Neural cell (in vitro differentiated cells): Measurements from ENCODE around the gene ORM1. TPM values are rescaled to one million over a fixed set of nuclear protein-coding genes. Genes with fewer than 3 reads are reported as not detected.

Experiments used
- H2AFZ ChIP-seq: fragments of 200-600, 300-800 bp; sonication (generic), shearing (Covaris generic); 2 replicates; pipeline ENCODE4 v1.6.0; 2014; ENCODE audit warnings: low read depth, mild to moderate bottlenecking, antibody characterized with exemption, low read length, moderate library complexity
- H3F3A ChIP-seq: fragments of 200-600 bp; shearing (Covaris generic); 2 replicates; pipeline ENCODE4 v1.6.1; 2016; ENCODE audit warnings: mild to moderate bottlenecking, moderate library complexity, mixed read lengths, antibody characterized with exemption, low read length; ENCODE audit not compliant: insufficient read depth, poor library complexity, severe bottlenecking
- H3K27ac ChIP-seq: fragments of 200-600, 300-800 bp; sonication (generic), shearing (Covaris generic); 2 replicates; pipeline ENCODE4 v1.5.1; 2014; ENCODE audit warnings: mild to moderate bottlenecking, low read length, moderate library complexity
- H3K27me3 ChIP-seq: fragments of 300-800, 200-600 bp; sonication (generic), shearing (Covaris generic); 2 replicates; pipeline ENCODE4 v1.6.0; 2014; ENCODE audit warnings: mild to moderate bottlenecking, low read depth, low read length, moderate library complexity; ENCODE audit not compliant: insufficient read depth
- H3K36me3 ChIP-seq: fragments of 300-800, 200-600 bp; sonication (generic), shearing (Covaris generic); 2 replicates; pipeline ENCODE4 v1.5.1; 2014; ENCODE audit warnings: mild to moderate bottlenecking, antibody characterized with exemption, low read length, moderate library complexity; ENCODE audit not compliant: insufficient read depth
- H3K4me2 ChIP-seq: fragments of 300-800, 200-600 bp; sonication (generic), shearing (Covaris generic); 2 replicates; pipeline ENCODE4 v1.6.0; 2014; ENCODE audit warnings: mild to moderate bottlenecking, low read length
- H3K4me3 ChIP-seq: fragments of 300-800, 200-600 bp; sonication (generic), shearing (Covaris generic); 2 replicates; pipeline ENCODE4 v1.5.1; 2014; ENCODE audit warnings: mild to moderate bottlenecking, low read length, moderate library complexity
- H3K79me2 ChIP-seq: fragments of 200-600 bp; shearing (Covaris generic); replicated peaks from 2 replicates; pipeline ENCODE4 v1.6.0; 2014; ENCODE audit warnings: mild to moderate bottlenecking, low read length, moderate library complexity; ENCODE audit not compliant: insufficient read depth
- H3K9ac ChIP-seq: fragments of 300-800, 200-600 bp; sonication (generic), shearing (Covaris generic); 2 replicates; pipeline ENCODE4 v1.6.1; 2016; ENCODE audit warnings: mild to moderate bottlenecking, low read length, mixed read lengths
- H3K9me2 ChIP-seq: fragments of 200-600 bp; shearing (Covaris generic); 2 replicates; pipeline ENCODE4 v1.6.1; 2016; ENCODE audit warnings: mild to moderate bottlenecking, low read length, mixed read lengths; ENCODE audit not compliant: insufficient read depth
- H3K9me3 ChIP-seq: fragments of 200-600, 300-800 bp; sonication (generic), shearing (Covaris generic); 2 replicates; pipeline ENCODE4 v1.6.1; 2016; ENCODE audit warnings: mild to moderate bottlenecking, mixed run types, low read length, moderate library complexity, mixed read lengths
- H4K20me1 ChIP-seq: fragments of 200-600 bp; shearing (Covaris generic); 2 replicates; pipeline ENCODE4 v1.6.1; 2016; ENCODE audit warnings: mild to moderate bottlenecking, mixed run types; ENCODE audit not compliant: insufficient read depth
- EP300 ChIP-seq: fragments of 450-650 bp; conservative IDR thresholded peaks from 2 replicates; pipeline ENCODE4 v1.6.1; 2014; ENCODE audit warnings: antibody characterized with exemption, mild to moderate bottlenecking, moderate library complexity; ENCODE audit not compliant: poor library complexity, severe bottlenecking
- EZH2 ChIP-seq: fragments of 200-600, 300-800 bp; shearing (Covaris generic), sonication (generic); IDR thresholded peaks from 2 replicates; pipeline ENCODE4 v1.6.1; 2014; ENCODE audit warnings: antibody characterized with exemption, low read length, borderline replicate concordance, mild to moderate bottlenecking; ENCODE audit not compliant: insufficient read depth, poor library complexity, severe bottlenecking
- MXI1 ChIP-seq: fragments of 450-650 bp; conservative IDR thresholded peaks from 2 replicates; pipeline ENCODE4 v1.6.1; 2014; ENCODE audit warnings: antibody characterized with exemption, mild to moderate bottlenecking; ENCODE audit not compliant: poor library complexity, severe bottlenecking
- POLR2AphosphoS5 ChIP-seq: IDR thresholded peaks from 2 replicates; pipeline ENCODE4 v1.6.1; 2012
- RAD21 ChIP-seq: fragments of 450-650 bp; conservative IDR thresholded peaks from 2 replicates; pipeline ENCODE4 v1.6.1; 2014; ENCODE audit warnings: antibody characterized with exemption, mild to moderate bottlenecking, moderate library complexity
- SMC3 ChIP-seq: fragments of 450-650 bp; conservative IDR thresholded peaks from 2 replicates; pipeline ENCODE4 v1.6.1; 2014; ENCODE audit warnings: antibody characterized with exemption, mild to moderate bottlenecking, moderate library complexity; ENCODE audit not compliant: poor library complexity
- TAF1 ChIP-seq: IDR thresholded peaks from 2 replicates; pipeline ENCODE4 v1.6.1; 2012; ENCODE audit warnings: low read depth
- polyA plus RNA-seq: library from polyadenylated mRNA; depleted of rRNA; stranded (reverse); fragments of >200 nt; gene quantifications from 2 replicates; pipeline ENCODE4 v1.2.3, GENCODE V29; 2014
- TF ChIP-seq, protein P1 (sequence below): fragments of 450-650 bp; IDR thresholded peaks from 2 replicates; pipeline ENCODE4 v1.5.1; 2014; ENCODE audit warnings: antibody characterized with exemption, mild to moderate bottlenecking, moderate library complexity; ENCODE audit not compliant: poor library complexity, severe bottlenecking
- TF ChIP-seq, protein P2 (sequence below): IDR thresholded peaks from 2 replicates; pipeline ENCODE4 v1.6.1; 2012; ENCODE audit warnings: borderline replicate concordance

ORM1 gene
- polyA plus RNA-seq, 1 donor from 2014 or later: not detected

DNA sequence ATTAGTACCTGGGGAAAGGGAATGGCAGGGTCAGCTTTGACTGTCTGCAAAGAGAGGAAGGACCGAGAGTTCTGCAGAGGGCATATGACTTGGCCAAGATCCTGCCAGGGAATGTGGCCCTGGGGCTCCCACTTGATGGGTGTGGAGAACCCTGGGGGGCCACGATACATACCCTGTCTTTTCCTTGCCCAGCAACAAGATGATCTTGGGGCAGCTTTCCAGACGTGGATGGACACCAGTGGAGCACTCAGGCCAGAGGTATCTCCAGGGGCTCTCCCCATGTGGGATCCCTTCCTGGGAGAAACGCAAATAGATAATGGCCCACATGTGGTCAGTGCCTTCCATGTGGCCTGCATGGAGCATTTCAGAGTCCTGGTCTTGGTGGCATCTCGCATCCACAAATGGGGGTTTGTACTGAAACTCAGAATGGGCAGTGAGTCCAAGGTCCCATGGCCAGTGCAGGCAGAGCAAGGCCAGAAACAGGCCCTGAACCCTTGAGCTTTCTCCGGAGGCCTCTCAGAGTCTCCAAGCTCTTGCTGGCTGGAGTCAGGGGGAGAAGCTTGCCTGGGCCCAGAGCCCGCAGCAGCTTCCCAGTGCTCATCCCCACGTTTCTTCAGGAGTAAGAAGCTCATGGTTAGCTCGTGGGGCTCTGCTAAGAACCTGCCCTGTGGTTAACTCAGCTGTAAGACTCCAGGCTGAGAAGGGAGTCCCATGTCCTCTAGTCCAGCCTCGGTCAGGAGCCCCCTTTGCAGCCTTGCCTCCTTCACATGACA, 18.3 kb upstream of the ORM1 start:
- H2AFZ ChIP-seq: no peak overlapping the region
- no peak overlapping the region for H3K4me3 ChIP-seq
- H3K36me3 ChIP-seq: no peaks in the 10 kb centered on the region
- no peaks in the 10 kb centered on the region for H3K27me3 ChIP-seq
- no peaks in the 10 kb centered on the region for H4K20me1 ChIP-seq
- H3K9me3 ChIP-seq: no peaks in the 10 kb centered on the region
- no peaks in the 10 kb centered on the region for H3F3A ChIP-seq
- TF ChIP-seq EP300 (no peak), RAD21 (no peak), TAF1 (no peak), EZH2 (no peak), POLR2AphosphoS5 (no peak), SMC3 (no peak), MXI1 (no peak)
- TF ChIP-seq, protein P1, sequence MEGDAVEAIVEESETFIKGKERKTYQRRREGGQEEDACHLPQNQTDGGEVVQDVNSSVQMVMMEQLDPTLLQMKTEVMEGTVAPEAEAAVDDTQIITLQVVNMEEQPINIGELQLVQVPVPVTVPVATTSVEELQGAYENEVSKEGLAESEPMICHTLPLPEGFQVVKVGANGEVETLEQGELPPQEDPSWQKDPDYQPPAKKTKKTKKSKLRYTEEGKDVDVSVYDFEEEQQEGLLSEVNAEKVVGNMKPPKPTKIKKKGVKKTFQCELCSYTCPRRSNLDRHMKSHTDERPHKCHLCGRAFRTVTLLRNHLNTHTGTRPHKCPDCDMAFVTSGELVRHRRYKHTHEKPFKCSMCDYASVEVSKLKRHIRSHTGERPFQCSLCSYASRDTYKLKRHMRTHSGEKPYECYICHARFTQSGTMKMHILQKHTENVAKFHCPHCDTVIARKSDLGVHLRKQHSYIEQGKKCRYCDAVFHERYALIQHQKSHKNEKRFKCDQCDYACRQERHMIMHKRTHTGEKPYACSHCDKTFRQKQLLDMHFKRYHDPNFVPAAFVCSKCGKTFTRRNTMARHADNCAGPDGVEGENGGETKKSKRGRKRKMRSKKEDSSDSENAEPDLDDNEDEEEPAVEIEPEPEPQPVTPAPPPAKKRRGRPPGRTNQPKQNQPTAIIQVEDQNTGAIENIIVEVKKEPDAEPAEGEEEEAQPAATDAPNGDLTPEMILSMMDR: no peak
- TF ChIP-seq, protein P2, sequence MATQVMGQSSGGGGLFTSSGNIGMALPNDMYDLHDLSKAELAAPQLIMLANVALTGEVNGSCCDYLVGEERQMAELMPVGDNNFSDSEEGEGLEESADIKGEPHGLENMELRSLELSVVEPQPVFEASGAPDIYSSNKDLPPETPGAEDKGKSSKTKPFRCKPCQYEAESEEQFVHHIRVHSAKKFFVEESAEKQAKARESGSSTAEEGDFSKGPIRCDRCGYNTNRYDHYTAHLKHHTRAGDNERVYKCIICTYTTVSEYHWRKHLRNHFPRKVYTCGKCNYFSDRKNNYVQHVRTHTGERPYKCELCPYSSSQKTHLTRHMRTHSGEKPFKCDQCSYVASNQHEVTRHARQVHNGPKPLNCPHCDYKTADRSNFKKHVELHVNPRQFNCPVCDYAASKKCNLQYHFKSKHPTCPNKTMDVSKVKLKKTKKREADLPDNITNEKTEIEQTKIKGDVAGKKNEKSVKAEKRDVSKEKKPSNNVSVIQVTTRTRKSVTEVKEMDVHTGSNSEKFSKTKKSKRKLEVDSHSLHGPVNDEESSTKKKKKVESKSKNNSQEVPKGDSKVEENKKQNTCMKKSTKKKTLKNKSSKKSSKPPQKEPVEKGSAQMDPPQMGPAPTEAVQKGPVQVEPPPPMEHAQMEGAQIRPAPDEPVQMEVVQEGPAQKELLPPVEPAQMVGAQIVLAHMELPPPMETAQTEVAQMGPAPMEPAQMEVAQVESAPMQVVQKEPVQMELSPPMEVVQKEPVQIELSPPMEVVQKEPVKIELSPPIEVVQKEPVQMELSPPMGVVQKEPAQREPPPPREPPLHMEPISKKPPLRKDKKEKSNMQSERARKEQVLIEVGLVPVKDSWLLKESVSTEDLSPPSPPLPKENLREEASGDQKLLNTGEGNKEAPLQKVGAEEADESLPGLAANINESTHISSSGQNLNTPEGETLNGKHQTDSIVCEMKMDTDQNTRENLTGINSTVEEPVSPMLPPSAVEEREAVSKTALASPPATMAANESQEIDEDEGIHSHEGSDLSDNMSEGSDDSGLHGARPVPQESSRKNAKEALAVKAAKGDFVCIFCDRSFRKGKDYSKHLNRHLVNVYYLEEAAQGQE: no peak
- no peaks in the 10 kb centered on the region for H3K79me2 ChIP-seq
- no peaks in the 10 kb centered on the region for H3K9me2 ChIP-seq
- H3K4me2 ChIP-seq: no peak overlapping the region
- H3K9ac ChIP-seq: no peak overlapping the region
- no peak overlapping the region for H3K27ac ChIP-seq

DNA sequence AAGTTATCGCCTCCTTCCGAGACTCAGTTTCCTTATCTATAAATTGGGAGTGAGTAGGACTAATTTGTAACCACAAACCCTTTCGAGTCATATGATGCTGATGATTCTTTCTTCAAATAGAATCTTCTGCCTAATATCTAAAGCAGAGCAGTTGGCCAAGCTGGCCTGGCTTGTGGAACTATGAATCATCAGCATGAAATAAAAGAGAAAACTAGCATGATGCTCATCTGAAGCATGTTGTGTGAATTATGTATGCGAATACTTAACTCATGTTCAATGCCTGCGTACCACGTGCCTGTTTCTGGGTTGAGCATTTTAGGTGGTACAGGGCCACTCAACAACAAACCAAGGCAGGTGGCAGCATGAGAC, 15.0 kb upstream of the ORM1 start:
- Histone ChIP-seq H3K79me2 (no peaks in the 10 kb centered on the region), H3K27me3 (no peaks in the 10 kb centered on the region), H3K4me2 (no peak overlapping the region), H3K4me3 (no peak overlapping the region), H2AFZ (no peak overlapping the region), H3K9me2 (no peaks in the 10 kb centered on the region), H3K27ac (no peak overlapping the region), H3K36me3 (no peaks in the 10 kb centered on the region), H3K9me3 (no peaks in the 10 kb centered on the region), H4K20me1 (no peaks in the 10 kb centered on the region), H3F3A (no peaks in the 10 kb centered on the region), H3K9ac (no peak overlapping the region)
- TF ChIP-seq TAF1: no peak
- no peak for TF ChIP-seq RAD21
- TF ChIP-seq EP300: no peak
- TF ChIP-seq POLR2AphosphoS5: no peak
- TF ChIP-seq, protein P2: no peak
- no peak for TF ChIP-seq SMC3
- no peak for TF ChIP-seq MXI1
- TF ChIP-seq, protein P1: no peak
- no peak for TF ChIP-seq EZH2
